Measurements from ENCODE around the gene SHOX.

DNA sequence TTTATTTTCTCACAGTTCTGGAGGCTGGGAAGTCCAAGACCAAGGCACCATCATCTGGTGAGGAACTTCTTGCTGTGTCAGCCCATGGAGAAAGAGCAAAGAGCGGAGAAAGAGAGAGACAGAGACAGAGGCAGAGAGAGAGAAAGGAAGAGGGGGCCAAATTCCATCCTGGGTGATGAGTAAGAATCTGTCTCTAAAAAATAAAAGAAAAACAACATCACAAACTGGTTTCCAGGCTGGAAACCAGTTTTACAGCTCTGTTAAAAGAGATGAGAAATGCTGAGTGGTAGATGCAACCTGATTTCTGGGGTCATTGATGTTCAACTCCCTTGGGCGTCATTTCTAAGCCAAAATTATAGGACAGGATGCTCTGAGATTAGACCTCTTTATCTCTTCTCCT lies 72.9 kb downstream of the SHOX start:
- TF ChIP-seq EP300 (IDR thresholded peaks at IDR 0.05) (no peak), POLR2A (IDR thresholded peaks at IDR 0.05; ENCODE audit: low read depth) (no peak), POLR2AphosphoS5 (IDR thresholded peaks at IDR 0.05) (no peak)
- TF ChIP-seq, protein P1, sequence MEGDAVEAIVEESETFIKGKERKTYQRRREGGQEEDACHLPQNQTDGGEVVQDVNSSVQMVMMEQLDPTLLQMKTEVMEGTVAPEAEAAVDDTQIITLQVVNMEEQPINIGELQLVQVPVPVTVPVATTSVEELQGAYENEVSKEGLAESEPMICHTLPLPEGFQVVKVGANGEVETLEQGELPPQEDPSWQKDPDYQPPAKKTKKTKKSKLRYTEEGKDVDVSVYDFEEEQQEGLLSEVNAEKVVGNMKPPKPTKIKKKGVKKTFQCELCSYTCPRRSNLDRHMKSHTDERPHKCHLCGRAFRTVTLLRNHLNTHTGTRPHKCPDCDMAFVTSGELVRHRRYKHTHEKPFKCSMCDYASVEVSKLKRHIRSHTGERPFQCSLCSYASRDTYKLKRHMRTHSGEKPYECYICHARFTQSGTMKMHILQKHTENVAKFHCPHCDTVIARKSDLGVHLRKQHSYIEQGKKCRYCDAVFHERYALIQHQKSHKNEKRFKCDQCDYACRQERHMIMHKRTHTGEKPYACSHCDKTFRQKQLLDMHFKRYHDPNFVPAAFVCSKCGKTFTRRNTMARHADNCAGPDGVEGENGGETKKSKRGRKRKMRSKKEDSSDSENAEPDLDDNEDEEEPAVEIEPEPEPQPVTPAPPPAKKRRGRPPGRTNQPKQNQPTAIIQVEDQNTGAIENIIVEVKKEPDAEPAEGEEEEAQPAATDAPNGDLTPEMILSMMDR (IDR thresholded peaks at IDR 0.05), result no peak
